Pancreas (tissue), 10 donors: ENCODE measurements around the gene PEX19. TPM values are rescaled to one million over a fixed set of nuclear protein-coding genes. Genes with fewer than 3 reads are reported as not detected.

Source experiments
- ATAC-seq, 4 donors: fragments of 200-7000 bp; cut with Tn5 transposase; one replicate each; pipeline versions ENCODE4 v1.8.0 to v1.9.1; 2020; ENCODE audit warnings: mild to moderate bottlenecking in 4 of 4, moderate library complexity in 4 of 4
- DNase-seq, 6 donors: peaks; one replicate each; pipeline ENCODE4 v3.0.0-alpha.2; 2020
- FAIRE-seq: peaks from 2 replicates; lab custom pipeline; 2012; peaks lifted over from hg19 to GRCh38; lab: Jason Lieb, UNC
- H3K27ac ChIP-seq, 4 donors: fragments of 200-600 bp; sonication (generic); 1 replicate in 3 of 4; 2 replicates in 1 of 4; pipeline versions ENCODE4 v1.5.0 to v1.8.0; 2020
- H3K27me3 ChIP-seq, 4 donors: fragments of 200-600 bp; one replicate each; pipeline ENCODE4 v1.8.0; 2021
- H3K36me3 ChIP-seq, 3 donors: fragments of 200-600 bp; sonication (generic) in 1 of 3; one replicate each; pipeline versions ENCODE4 v1.5.0 to v1.8.0; 2020 to 2021
- H3K4me1 ChIP-seq, 3 donors: fragments of 200-600 bp; one replicate each; pipeline ENCODE4 v1.8.0; 2021
- H3K4me3 ChIP-seq, 4 donors: fragments of 200-600 bp; sonication (generic) in 2 of 4; one replicate each; pipeline versions ENCODE4 v1.5.0 to v1.8.0; 2020 to 2021
- H3K9me3 ChIP-seq, 4 donors: fragments of 200-600 bp; one replicate each; pipeline ENCODE4 v1.8.0; 2021
- WGBS, 2 donors: extraction: QIAGEN DNeasy Blood & Tissue Kit; methylation state at CpG; one replicate each; pipeline ENCODE4 v1.1.7; 2013; 5-methylcytosine and 5-hydroxymethylcytosine counted together
- intact Hi-C, 3 donors: fragments of 100-400 bp; cut with DNase I; formaldehyde crosslinking; loops; one replicate each; pipeline versions ENCODE4 v1.11.1 to v1.14.2; 2022
- polyA plus RNA-seq, 2 donors: library from polyadenylated mRNA; stranded (reverse); fragments of 200-250 nt; gene quantifications; one replicate each; pipeline ENCODE4 v1.2.3, GENCODE V29; 2013
- total RNA-seq, 6 donors: library from RNA; stranded (reverse); fragmentation: NEBNext Ultra II Directional in 4 of 6; extraction: Animal tissue kit (Norgen Biotek cat#: 25700) in 4 of 6; gene quantifications; one replicate each; pipeline versions ENCODE4 v1.2.1 to v1.2.4, GENCODE V29; 2021 to 2023
- TF ChIP-seq, protein P1 (sequence below), 4 donors: fragments of 200-600 bp; sonication (generic) in 3 of 4; IDR thresholded peaks; one replicate each; pipeline versions ENCODE4 v1.5.0 to v1.8.0; 2021; ENCODE audit warnings: antibody characterized with exemption in 4 of 4
- donor health status: healthy with polysubstance abuse.
- donor health status: DM: no; HTN: no; CAD: no; lungs with moderate emphysema.
- donor health status: DM: no; HTN: no; CAD: no.
- donor health status: control.
- donor health status: control.
- donor health status: Bipolar disorder and iron deficiency.
- donor health status: DM: yes; HTN: yes; CAD: no.
- donor health status: DM: no; HTN: no; CAD: no.
- donor health status: DM: no; HTN: no; CAD: no.
- donor health status: DM: yes; HTN: yes; CAD: no.

Gene PEX19
- total and polyA plus RNA-seq, 8 donors, result 6.8 to 27.9 (median 20.8) TPM

DNA sequence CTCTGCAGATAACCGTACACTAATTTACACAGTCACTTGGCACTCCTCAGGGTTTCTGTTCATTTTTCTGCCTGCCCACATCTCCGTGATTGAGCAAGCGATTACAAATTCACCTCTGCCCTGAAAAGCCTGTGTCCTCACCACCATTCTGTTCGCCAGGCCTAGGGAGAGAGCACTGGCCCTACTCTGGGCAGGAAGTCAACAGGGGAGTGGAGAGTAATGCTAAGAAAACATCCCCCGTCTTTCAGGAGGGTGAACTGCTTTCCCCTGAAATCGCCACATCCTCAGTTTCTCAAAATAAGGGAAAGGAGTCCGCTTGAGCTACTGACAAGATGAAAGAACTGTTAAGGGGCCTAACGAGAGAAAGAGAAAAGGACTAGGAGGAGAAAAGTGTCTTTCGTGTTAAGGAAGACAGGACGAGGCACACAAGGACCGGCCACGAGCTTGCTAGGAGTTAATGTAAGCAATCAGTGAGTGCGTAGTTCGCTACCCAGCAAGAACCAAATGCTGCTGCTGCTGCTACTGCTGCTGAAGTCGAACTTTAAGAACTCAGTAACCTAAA is 632 bp downstream of the PEX19 start:
- H3K9me3 ChIP-seq, result no peaks in the 10 kb centered on the region
- H3K36me3 ChIP-seq, result peaks cover 2 to 37% (median 16%) of the 10 kb centered on the region in 3 donors
- no peaks in the 10 kb centered on the region for H3K27me3 ChIP-seq
- peak overlapping the region; percentile 68 to 97 (median 82) for H3K4me3 ChIP-seq
- 1% methylated on average over 15 of the region's 15 CpGs for WGBS, 2 donors
- no peak for FAIRE-seq
- peak; percentile 22 to 71 (median 50) for ATAC-seq
- no peak for DNase-seq
- H3K27ac ChIP-seq, result peak overlapping the region in 3 of 4 donors; percentile 50 to 62 (median 54)
- TF ChIP-seq, protein P1, sequence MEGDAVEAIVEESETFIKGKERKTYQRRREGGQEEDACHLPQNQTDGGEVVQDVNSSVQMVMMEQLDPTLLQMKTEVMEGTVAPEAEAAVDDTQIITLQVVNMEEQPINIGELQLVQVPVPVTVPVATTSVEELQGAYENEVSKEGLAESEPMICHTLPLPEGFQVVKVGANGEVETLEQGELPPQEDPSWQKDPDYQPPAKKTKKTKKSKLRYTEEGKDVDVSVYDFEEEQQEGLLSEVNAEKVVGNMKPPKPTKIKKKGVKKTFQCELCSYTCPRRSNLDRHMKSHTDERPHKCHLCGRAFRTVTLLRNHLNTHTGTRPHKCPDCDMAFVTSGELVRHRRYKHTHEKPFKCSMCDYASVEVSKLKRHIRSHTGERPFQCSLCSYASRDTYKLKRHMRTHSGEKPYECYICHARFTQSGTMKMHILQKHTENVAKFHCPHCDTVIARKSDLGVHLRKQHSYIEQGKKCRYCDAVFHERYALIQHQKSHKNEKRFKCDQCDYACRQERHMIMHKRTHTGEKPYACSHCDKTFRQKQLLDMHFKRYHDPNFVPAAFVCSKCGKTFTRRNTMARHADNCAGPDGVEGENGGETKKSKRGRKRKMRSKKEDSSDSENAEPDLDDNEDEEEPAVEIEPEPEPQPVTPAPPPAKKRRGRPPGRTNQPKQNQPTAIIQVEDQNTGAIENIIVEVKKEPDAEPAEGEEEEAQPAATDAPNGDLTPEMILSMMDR (IDR thresholded peaks at IDR 0.05), result no peak
- peaks cover 6 to 15% (median 14%) of the 10 kb centered on the region in 3 donors for H3K4me1 ChIP-seq
- intact Hi-C loops, result loop anchor here in 1 of 3 donors (10.0 kb wide), 1 partner anchor 180 kb away; no protein-coding TSS in a partner anchor

DNA sequence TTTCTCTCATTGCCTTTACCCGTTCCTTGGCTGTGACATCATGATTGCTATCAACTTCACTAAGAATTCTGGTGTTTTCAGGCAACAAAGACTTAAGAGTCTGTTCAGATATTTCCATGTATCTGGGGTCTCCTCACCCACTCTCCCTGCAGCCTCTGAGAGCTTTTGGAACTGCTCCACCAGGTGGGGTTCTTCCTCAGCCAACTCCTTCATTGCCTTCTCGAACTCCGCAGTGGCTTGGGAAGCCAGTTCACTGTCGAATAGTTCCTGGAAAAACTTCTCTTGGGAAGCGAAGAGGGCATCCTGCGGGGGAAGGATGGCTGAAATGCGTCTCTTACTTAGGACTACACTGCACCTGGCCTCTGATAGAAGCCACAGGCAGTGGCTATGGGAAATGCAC is 2.1 kb downstream of the PEX19 start:
- no peak overlapping the region for H3K4me3 ChIP-seq
- H3K4me1 ChIP-seq, result peaks cover 6 to 15% (median 14%) of the 10 kb centered on the region in 3 donors
- TF ChIP-seq, protein P1 (IDR thresholded peaks at IDR 0.05), result no peak
- no peaks in the 10 kb centered on the region for H3K9me3 ChIP-seq
- DNase-seq (no peak), FAIRE-seq (no peak), ATAC-seq (no peak)
- 89 to 96% methylated on average over 7 of the region's 7 CpGs for WGBS, 2 donors
- H3K36me3 ChIP-seq, result peaks cover 4 to 45% (median 22%) of the 10 kb centered on the region in 3 donors
- H3K27ac ChIP-seq, result no peak overlapping the region
- intact Hi-C loops, result loop anchor here in 1 of 3 donors (10.0 kb wide), 1 partner anchor 178 kb away; no protein-coding TSS in a partner anchor
- no peaks in the 10 kb centered on the region for H3K27me3 ChIP-seq

DNA sequence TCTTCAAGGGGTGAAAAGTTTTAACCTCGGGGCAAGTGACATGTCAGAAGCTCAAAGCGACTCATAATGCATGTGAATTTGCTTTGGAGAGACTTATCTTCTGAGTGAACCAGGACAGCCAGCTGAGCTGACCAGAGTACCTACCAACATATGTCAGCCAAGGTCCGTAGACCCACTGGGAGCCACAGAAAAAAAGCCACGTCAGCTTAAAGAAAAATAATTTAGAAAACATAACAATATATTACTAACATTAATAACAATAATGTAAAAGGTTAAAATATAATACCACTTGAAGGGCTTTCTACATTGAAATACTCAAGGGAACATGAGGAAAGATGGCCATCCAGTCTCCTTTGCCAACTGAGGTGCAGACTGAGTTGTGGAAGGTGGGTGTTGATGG is 6.9 kb downstream of the PEX19 start:
- Histone ChIP-seq H3K27ac (no peak overlapping the region), H3K36me3 (peaks cover 4 to 51% (median 22%) of the 10 kb centered on the region in 3 donors), H3K27me3 (no peaks in the 10 kb centered on the region), H3K4me1 (no peaks in the 10 kb centered on the region), H3K4me3 (no peak overlapping the region), H3K9me3 (no peaks in the 10 kb centered on the region)
- 84 to 92% methylated on average over 4 of the region's 4 CpGs for WGBS, 2 donors
- ATAC-seq, result no peak
- TF ChIP-seq, protein P1 (IDR thresholded peaks at IDR 0.05), result no peak
- no peak for FAIRE-seq
- no peak for DNase-seq
- intact Hi-C loops, result no loop called here

DNA sequence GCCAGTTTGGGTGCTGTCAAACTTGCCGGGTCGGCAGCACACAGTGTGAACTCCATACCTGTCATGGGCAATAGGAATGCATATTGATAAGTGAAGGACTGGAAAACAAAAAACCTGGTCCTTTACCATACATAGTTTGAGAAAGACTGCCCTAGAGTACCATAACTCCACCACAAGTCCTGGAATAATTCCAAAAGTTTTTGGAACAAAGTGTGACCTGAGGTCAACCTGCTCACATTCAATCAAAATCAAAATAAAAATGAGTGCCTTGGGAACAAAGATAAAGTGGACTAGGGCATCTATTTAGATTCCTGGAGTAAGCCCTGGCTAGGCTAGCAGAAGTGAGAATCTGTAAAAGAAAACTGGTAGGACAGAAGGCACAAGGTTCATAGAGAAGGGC is 7.6 kb downstream of the PEX19 start:
- WGBS, 2 donors, result 70 to 79% methylated on average over 2 of the region's 2 CpGs
- no peak for FAIRE-seq
- H3K4me3 ChIP-seq, result no peak overlapping the region
- H3K27ac ChIP-seq, result no peak overlapping the region
- H3K9me3 ChIP-seq, result no peaks in the 10 kb centered on the region
- ATAC-seq, result no peak
- peaks cover 4 to 47% (median 20%) of the 10 kb centered on the region in 3 donors for H3K36me3 ChIP-seq
- no peak for DNase-seq
- intact Hi-C loops, result no loop called here
- no peaks in the 10 kb centered on the region for H3K4me1 ChIP-seq
- TF ChIP-seq, protein P1 (IDR thresholded peaks at IDR 0.05), result no peak
- no peaks in the 10 kb centered on the region for H3K27me3 ChIP-seq

DNA sequence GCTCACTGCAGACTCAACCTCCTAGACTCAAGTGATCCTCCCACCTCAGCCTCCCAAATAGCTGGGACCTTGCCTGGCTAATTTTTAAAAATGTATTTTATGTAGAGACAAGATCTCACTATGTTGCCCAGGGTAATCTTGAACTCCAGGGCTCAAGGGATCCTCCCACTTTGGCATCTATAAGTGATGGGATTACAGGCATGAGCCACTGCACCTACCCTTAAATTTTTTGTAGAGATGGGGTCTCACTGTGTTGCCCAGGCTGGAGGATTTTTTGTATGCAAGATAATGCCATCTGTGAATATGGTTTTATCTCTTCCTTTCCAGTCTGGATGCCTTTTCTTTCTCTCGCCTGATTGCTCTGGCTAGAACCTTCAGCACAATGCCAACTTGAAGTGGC is 13.9 kb downstream of the PEX19 start:
- 92 to 95% methylated on average over 1 of the region's 1 CpG for WGBS, 2 donors
- no peaks in the 10 kb centered on the region for H3K36me3 ChIP-seq
- intact Hi-C loops, result no loop called here
- H3K27ac ChIP-seq, result no peak overlapping the region
- H3K9me3 ChIP-seq, result no peaks in the 10 kb centered on the region
- no peak overlapping the region for H3K4me3 ChIP-seq
- no peaks in the 10 kb centered on the region for H3K27me3 ChIP-seq
- FAIRE-seq, result no peak
- H3K4me1 ChIP-seq, result no peaks in the 10 kb centered on the region
- no peak for ATAC-seq
- DNase-seq, result no peak
- TF ChIP-seq, protein P1 (IDR thresholded peaks at IDR 0.05), result no peak
